Esophagus squamous epithelium (tissue), 4 donors: ENCODE measurements around the gene SKAP1.

Experiments
- CTCF ChIP-seq, 6 experiments: fragments of 450-650 bp in 4 of 6; fragments of 200-600 bp in 2 of 6; sonication (generic) in 2 of 6; IDR thresholded peaks; one replicate each; pipeline ENCODE4 v1.5.1; 2016 to 2019; ENCODE audit warnings: antibody characterized with exemption in 6 of 6, mild to moderate bottlenecking in 4 of 6, moderate library complexity in 4 of 6
- POLR2A ChIP-seq, 4 donors: fragments of 450-650 bp; IDR thresholded peaks; one replicate each; pipeline ENCODE4 v1.6.1; 2017; ENCODE audit warnings: antibody characterized with exemption in 4 of 4, mild to moderate bottlenecking in 4 of 4, moderate library complexity in 3 of 4

GRCh38 chr17:48412841-48413240 lies 17.2 kb downstream of the SKAP1 start:
- no peak for TF ChIP-seq CTCF (IDR thresholded peaks at IDR 0.05)
- TF ChIP-seq POLR2A (IDR thresholded peaks at IDR 0.05), result no peak
